CD4-positive, alpha-beta T cell treated with Interleukin-6 for 4 hours (primary cell): ENCODE data around the gene CD1B.
"Not testable (repeated sequence)": the region's sequence is repeated elsewhere in the genome, so short reads cannot be mapped to it uniquely, and the experiment has no call there.

Source experiments
- DNase-seq: peaks from one replicate; pipeline ENCODE4 v3.0.0-alpha.2; 2020; ENCODE audit warnings: mixed read lengths

Gene CD1B

GRCh38 chr1:158328426-158328825 lies 2.9 kb downstream of the CD1B start:
- no peak for DNase-seq

DNA sequence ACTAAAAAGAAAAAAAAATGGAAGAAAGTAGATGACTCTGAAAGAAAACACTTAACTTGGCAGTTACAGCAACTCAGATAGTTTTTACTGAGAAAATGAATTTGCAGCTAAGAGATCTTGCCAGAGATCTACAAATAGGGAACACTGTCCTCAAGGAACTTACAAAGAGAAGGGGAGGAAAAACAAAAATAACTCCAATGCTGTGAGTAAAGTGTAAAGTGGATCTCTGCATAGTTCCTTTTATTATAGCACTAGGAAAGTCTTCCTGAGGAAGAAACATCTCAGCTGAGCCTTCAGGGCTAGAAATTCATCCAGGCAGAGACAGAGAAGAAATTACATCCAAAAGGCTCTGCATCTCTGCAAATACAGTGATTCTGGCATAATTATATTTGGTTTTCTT lies 3.9 kb downstream of the CD1B start:
- DNase-seq: no peak

DNA sequence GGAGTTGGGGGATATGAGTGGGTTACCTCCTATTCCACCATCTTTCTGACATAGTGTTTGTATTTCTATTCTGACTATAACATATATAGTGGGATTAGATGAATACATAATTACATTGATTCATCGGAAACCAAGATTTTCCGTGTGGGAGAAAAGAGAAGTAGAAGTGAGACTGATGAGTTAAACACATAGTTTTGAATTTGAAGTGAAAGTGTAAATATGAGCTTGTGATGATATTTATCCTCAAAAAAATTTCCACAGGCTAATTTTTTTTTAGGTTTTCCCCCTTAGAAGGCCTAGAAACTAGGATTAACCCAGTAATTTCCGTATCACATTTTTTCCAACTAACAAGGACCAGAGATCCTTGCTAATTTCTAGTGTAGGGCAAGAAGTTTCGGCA lies 6.9 kb downstream of the CD1B start:
- no peak for DNase-seq

- DNase-seq: no peak
Observed at GRCh38 chr1:158323866-158324265, 7.5 kb downstream of the CD1B start.

DNA sequence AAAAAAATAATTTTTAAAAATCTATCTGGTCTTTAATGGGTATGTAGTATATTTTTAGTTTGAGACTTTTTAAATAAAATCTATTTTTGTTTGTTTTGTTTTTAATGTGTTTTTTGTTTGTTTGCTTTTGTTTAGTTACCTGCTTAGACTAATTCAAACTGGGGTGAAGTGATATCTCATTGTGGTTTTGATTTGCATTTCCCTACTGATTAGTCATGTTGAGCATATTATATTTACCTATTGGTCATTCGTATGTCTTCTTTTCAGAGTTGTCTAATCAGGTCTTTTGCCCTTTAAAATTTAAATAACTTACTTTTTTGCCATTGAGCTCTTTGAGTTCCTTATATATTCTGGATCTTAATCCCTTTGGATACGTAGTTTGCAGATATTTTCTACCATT lies 20.3 kb downstream of the CD1B start:
- no peak for DNase-seq

- DNase-seq: no peak
Observed at GRCh38 chr1:158310623-158311022, 20.7 kb downstream of the CD1B start.

DNA sequence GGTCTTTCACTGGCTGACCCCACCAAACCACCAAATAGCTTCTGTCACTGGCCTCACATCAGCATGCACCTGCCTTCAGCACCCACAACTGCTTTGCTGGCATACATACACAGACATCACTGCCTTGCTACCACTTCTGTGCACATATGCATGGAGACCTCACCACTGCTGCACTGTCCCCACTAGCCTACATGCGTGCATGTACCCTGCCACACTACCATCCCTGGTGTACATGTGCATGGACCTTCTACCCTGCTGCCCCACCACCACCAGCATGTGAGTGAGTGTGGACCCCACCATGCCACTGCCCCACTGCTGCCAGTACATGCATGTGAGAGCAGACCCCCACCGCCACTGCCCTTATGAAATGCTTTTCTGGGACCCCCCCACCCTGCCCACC lies 35.5 kb downstream of the CD1B start:
- no peak for DNase-seq

DNA sequence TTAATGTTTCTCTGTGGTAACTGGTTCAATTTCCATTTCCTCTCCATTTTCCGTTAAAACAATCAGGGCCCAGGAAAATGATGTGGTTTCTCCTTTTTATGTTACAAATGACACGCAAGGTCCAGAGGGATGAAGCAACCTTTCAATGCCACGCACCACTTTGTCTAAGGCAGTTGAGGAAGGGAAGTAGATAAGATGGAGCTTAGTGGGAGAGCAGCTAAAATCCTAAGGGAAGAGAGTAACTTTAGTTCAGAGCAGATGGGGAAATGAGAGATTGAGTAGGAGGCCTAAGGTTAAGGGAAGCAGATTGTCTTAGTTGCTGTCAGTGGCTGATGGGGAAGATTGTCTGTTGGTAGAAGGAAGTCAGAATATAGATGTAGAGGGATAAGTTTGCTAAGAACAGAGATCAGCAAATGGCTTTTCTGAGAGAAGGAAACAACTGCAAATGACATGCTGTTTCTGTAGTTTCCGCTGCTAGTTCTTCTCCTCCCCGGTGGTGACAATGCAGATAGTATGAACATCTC lies 40.9 kb downstream of the CD1B start:
- DNase-seq: no peak

DNA sequence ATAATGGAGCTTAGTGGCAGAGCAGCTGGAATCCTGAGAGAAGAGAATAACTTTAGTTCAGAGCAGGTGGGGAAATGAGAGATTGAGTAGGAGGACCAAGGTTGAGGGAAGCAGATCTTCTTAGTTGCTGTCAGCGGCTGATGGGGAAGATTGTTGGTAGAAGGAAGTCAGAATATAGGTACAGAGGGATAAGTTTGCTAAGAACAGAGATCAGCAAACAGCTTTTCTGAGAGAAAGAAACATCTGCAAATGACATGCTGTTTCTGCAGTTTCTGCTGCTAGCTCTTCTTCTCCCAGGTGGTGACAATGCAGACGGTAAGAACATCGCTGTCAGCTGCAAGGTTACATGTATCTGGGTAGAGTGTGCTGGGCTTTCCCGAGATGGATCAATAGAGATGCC lies 41.5 kb downstream of the CD1B start, which contains the start of gene CD1C:
CD1C (plus strand) TSS at position 113 of the 400 bp plus-strand sequence; CDS start at position 255, 142 bp downstream.
- no peak for DNase-seq

DNA sequence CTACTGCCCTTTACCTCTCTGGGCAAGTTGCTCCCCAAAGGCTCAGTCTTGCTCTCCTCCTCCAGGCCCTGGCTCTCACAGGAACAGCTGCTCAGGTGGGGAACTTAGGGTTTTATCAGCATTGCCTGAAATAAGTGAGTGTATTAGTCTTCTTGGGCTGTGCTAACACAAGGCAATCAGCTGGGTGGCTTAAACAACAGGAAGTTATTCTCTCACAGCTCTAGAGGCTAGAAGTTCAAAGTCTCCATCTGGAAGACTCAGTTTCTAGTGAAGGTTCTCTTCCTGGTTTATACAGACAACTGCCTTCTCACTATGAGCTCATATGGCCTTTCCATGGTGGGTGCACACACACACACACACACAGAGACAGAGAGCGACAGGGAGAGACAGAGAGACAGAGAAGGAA lies 44.4 kb downstream of the CD1B start:
- no peak for DNase-seq

DNA sequence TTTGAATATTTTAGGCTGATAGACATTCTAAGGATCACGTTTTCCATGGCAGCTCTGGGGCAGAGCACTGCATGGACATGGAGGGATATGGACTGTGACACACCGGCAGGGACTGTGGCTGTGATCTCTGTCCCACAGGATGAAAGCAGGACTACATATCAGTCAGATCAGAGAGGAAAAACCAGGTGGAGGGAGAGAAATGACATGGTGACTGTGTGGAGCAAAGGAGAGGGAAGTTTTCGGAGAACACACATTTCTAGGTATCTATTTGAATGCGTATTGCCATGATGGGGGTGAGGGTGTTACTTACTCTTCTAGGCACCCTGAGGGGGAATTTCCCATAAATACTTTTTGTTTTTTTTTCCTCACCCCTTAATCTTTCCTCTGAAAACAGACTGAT lies 44.8 kb downstream of the CD1B start:
- no peak for DNase-seq

DNA sequence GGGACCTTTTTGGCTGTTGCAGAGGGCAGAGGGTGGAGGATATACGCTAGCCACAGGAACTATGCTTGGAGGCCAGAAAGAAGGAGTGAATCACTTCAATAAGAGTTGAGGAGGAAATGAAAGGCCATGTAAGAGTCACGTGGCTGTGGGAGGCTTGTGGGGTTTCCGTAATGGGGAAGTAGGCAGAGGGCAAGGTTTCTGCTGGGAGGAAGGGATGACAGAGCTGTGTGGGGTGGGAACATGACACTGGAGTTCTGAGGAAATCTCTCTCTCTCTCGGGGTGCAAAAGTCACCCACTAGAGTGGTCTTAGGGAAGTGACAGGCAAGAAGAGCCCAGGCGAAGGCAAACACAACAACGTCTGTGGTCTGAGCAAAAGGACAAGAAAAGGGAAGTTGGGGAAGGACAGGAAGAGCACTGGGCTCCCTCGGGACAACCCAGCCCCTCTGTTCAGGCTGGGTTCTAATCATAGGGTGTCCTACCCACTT lies 45.5 kb downstream of the CD1B start:
- no peak for DNase-seq

GRCh38 chr1:158283965-158284364 lies 47.4 kb downstream of the CD1B start:
- no peak for DNase-seq

GRCh38 chr1:158282421-158282820 lies 48.9 kb downstream of the CD1B start:
- DNase-seq: not testable (repeated sequence)
